ENCODE measurements around the gene GYS2.

The GYS2 gene

DNA sequence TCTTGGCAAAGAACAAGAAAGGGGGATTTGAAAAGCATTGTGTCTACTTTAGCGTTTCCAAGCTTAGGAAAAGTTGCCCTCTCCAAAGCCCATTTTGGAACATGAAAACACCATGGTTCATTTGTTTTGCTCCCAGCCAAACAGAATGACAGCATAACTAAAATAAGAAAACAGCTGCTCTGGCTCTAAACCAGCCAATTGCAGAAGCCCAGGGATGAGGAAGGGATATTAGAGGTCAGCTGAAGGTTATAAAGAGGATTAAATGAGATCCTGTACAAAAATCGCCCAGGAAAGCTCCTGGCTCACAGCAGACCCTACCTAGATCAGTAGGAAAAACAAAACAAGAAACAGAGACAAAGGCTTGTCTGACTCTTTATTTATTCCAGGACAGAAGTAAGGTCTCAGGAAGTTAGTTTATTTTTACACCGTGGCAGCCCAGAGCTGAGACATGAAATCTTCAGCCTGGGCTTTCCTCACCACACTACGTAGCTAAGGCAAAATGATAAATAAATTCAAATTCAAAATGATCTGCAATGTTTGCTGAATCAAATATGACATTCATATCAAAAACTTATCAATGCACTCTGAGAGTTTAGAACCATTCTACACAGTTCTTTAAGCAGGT, 52.7 kb downstream of the GYS2 start:
- in situ Hi-C loops (cut with MboI; ENCODE audit: low sequenced_read_pairs, unreplicated experiment), result no loop called here
- TF ChIP-seq, protein P1, sequence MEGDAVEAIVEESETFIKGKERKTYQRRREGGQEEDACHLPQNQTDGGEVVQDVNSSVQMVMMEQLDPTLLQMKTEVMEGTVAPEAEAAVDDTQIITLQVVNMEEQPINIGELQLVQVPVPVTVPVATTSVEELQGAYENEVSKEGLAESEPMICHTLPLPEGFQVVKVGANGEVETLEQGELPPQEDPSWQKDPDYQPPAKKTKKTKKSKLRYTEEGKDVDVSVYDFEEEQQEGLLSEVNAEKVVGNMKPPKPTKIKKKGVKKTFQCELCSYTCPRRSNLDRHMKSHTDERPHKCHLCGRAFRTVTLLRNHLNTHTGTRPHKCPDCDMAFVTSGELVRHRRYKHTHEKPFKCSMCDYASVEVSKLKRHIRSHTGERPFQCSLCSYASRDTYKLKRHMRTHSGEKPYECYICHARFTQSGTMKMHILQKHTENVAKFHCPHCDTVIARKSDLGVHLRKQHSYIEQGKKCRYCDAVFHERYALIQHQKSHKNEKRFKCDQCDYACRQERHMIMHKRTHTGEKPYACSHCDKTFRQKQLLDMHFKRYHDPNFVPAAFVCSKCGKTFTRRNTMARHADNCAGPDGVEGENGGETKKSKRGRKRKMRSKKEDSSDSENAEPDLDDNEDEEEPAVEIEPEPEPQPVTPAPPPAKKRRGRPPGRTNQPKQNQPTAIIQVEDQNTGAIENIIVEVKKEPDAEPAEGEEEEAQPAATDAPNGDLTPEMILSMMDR (IDR thresholded peaks at IDR 0.05; ENCODE audit: borderline replicate concordance, control extremely low read depth, extremely low read depth, insufficient read depth, missing control alignments), result no peak
- DNase-seq (ENCODE audit: low spot score), result no peak

DNA sequence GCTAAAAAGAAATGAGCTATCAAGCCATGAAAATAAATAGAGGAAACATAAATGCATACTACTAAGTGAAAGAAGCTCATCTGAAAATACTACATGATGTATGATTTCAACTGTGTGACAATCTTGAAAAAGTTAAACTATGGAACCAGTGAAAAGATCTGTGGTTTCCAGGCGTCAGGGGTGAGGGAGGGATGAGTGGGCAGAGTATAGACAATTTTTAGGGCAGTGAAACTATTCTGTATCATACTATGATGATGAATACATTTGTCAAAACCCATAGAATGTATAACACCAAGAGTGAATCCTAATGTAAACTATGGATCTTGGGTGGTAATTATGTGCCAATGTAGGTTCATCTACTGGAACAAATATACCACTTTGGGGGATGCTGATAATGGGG, 57.2 kb downstream of the GYS2 start:
- in situ Hi-C loops (cut with MboI; ENCODE audit: low sequenced_read_pairs, unreplicated experiment), result no loop called here
- DNase-seq (ENCODE audit: low spot score), result no peak
- TF ChIP-seq, protein P1 (IDR thresholded peaks at IDR 0.05; ENCODE audit: borderline replicate concordance, control extremely low read depth, extremely low read depth, insufficient read depth, missing control alignments), result no peak

DNA sequence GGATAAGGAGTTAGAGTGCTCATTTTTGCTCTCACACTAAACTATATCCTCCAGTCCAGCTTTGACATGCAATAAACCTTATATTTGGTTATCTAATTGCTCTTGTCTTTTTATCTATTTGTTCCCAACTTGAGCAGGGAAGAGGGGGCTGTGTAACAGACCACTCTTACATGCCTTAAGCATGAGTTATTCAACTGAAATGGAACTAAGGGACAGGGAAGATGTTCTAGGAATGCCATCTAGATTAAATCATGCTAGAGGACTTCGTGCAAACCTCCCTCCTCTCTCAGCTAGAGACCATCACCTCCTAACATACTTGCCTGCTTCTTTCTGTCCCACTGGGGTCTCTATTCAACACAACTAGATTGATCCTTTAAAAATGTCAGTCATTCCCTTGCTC, 57.9 kb downstream of the GYS2 start:
- DNase-seq (ENCODE audit: low spot score), result no peak
- in situ Hi-C loops (cut with MboI; ENCODE audit: low sequenced_read_pairs, unreplicated experiment), result no loop called here
- TF ChIP-seq, protein P1 (IDR thresholded peaks at IDR 0.05; ENCODE audit: borderline replicate concordance, control extremely low read depth, extremely low read depth, insufficient read depth, missing control alignments), result no peak

DNA sequence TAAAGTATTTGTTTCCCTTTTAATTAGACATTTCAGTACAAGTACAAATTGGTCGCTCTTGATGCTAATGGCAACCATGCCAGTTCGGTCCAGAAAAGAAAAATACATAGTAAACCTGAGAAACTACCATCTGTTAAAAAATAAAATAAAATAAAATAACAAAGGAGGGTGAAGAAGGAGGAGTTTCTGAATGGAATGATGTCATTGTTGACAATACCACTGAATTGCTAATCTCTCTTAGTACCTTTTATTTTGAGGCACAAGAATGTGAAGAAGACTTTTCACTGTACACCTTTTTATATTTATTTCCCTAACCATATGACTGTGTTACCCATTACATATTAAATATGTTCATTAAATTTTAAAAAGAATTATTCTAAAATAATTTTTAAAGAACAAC, 59.1 kb downstream of the GYS2 start:
- in situ Hi-C loops (cut with MboI; ENCODE audit: low sequenced_read_pairs, unreplicated experiment), result no loop called here
- TF ChIP-seq, protein P1 (IDR thresholded peaks at IDR 0.05; ENCODE audit: borderline replicate concordance, control extremely low read depth, extremely low read depth, insufficient read depth, missing control alignments), result no peak
- DNase-seq (ENCODE audit: low spot score), result no peak

DNA sequence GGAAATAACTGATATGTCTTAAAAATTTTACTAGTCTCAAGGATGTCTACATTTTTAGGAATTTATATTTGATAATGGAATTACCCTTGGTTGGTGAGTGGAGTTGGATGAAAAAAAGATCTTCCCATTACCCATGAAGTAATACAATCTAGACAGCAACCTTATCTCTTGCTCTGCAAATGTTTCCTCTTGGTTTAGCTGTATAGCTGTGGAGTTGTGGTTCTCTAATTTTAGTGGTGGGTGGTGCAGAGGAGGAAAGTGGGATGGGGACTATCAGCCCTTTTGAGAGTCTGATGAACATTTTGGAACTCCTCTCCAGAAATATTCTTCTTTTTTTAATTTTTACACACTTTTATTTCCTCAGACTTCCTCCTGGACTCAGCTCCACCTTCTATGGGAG, 61.5 kb downstream of the GYS2 start:
- no peak for DNase-seq (ENCODE audit: low spot score)
- in situ Hi-C loops (cut with MboI; ENCODE audit: low sequenced_read_pairs, unreplicated experiment), result no loop called here

DNA sequence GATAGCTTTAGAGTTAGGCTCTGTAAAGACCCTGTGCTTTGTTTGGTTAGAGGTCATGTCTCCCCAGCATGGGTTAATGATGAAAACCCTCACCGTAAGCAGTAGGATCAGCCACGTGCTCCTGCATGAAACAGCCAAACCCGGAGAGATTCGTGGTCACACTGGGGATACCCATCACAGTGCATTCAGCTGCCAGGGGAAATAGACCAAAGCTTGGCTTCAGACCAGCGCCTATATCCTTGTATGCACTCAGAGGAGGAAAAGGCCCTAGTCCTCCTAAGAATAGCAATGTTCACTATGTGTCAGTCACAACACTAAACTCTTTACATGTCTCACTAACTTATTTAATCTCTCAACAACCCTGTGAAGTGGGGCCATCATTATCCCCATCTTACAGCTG, 62.2 kb downstream of the GYS2 start:
- TF ChIP-seq, protein P1 (IDR thresholded peaks at IDR 0.05; ENCODE audit: borderline replicate concordance, control extremely low read depth, extremely low read depth, insufficient read depth, missing control alignments), result no peak
- no peak for DNase-seq (ENCODE audit: low spot score)
- in situ Hi-C loops (cut with MboI; ENCODE audit: low sequenced_read_pairs, unreplicated experiment), result no loop called here

More for the DNA sequence above, 61.5 kb downstream of the GYS2 start:
- TF ChIP-seq, protein P1 (IDR thresholded peaks at IDR 0.05; ENCODE audit: borderline replicate concordance, control extremely low read depth, extremely low read depth, insufficient read depth, missing control alignments), result no peak

Measured in GM13976 (cell line).